Epithelial cell of proximal tubule (primary cell): ENCODE data around the gene STK38L. TPM values are rescaled to one million over a fixed set of nuclear protein-coding genes. Genes with fewer than 3 reads are reported as not detected.

Source experiments
- DNase-seq: peaks from one replicate; pipeline ENCODE4 v3.0.0-alpha.2; 2011; ENCODE audit warnings: low read depth
- H3K4me3 ChIP-seq: 2 replicates; pipeline ENCODE4 v1.5.1; 2011; ENCODE audit warnings: low read depth, mild to moderate bottlenecking, low read length
- total RNA-seq: library from RNA; depleted of rRNA; stranded (reverse); fragments of >200 nt; gene quantifications from 2 replicates; pipeline ENCODE4 v1.2.3, GENCODE V29; 2015
- TF ChIP-seq, protein P1 (sequence below): conservative IDR thresholded peaks from 2 replicates; pipeline ENCODE4 v1.5.1; 2012; ENCODE audit warnings: low read depth, mild to moderate bottlenecking, low read length

STK38L gene
- total RNA-seq, 1 donor from 2014 or later = 14.9 TPM

DNA sequence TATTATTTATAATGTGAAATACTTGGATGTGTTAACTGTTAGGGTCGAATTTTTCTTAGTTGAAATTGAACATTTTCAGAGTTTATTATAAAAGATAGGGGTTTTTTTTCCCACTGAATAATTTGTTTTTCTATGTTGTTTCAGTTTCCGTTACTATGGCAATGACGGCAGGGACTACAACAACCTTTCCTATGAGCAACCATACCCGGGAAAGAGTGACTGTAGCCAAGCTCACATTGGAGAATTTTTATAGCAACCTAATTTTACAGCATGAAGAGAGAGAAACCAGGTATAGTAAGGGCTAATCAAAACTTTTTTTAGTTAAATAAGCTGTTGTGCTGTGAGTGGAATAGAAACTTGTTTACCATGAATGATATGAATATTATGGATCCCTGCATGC is 53.5 kb downstream of the STK38L start:
- TF ChIP-seq, protein P1, sequence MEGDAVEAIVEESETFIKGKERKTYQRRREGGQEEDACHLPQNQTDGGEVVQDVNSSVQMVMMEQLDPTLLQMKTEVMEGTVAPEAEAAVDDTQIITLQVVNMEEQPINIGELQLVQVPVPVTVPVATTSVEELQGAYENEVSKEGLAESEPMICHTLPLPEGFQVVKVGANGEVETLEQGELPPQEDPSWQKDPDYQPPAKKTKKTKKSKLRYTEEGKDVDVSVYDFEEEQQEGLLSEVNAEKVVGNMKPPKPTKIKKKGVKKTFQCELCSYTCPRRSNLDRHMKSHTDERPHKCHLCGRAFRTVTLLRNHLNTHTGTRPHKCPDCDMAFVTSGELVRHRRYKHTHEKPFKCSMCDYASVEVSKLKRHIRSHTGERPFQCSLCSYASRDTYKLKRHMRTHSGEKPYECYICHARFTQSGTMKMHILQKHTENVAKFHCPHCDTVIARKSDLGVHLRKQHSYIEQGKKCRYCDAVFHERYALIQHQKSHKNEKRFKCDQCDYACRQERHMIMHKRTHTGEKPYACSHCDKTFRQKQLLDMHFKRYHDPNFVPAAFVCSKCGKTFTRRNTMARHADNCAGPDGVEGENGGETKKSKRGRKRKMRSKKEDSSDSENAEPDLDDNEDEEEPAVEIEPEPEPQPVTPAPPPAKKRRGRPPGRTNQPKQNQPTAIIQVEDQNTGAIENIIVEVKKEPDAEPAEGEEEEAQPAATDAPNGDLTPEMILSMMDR = no peak
- no peak overlapping the region for H3K4me3 ChIP-seq
- no peak for DNase-seq

DNA sequence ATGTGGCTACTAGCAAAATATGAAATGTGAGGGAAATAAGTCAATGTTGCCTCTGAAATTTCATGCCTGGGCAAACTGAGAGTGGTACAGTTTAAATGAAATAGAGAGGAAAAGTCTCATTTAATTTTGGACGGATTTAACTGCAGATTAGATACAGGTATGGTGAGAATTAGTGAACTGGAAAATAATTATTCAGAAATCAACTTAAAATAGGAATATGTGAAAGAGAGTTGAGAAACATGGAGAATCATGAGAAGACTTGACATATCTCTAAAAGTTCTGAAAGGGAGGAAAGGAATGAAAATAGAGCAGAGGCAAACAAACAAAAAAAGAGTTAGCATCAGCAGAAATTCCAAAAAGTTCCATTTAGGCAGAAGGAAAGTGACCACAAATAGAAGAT is 55.0 kb downstream of the STK38L start:
- H3K4me3 ChIP-seq = no peak overlapping the region
- TF ChIP-seq, protein P1 = no peak
- no peak for DNase-seq

DNA sequence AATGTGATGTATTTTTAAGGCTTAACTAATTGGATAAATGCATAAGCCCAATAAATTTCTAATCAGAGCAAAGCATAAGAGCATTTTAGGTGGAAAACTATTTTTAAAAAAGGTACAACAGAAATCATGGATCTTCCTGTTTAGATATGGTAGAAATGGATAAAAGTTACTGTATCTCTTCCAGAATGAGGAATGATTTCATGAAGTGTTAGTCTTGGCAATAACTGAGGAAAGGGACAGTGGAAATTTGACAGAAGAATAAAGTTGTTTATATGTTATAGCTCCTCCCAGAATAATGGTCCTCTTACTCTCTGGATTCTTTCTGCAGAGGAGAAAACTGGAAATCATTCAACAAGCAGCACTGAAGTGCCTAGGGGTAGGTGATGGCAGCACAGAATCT is 56.1 kb downstream of the STK38L start:
- no peak overlapping the region for H3K4me3 ChIP-seq
- TF ChIP-seq, protein P1 = no peak
- no peak for DNase-seq

DNA sequence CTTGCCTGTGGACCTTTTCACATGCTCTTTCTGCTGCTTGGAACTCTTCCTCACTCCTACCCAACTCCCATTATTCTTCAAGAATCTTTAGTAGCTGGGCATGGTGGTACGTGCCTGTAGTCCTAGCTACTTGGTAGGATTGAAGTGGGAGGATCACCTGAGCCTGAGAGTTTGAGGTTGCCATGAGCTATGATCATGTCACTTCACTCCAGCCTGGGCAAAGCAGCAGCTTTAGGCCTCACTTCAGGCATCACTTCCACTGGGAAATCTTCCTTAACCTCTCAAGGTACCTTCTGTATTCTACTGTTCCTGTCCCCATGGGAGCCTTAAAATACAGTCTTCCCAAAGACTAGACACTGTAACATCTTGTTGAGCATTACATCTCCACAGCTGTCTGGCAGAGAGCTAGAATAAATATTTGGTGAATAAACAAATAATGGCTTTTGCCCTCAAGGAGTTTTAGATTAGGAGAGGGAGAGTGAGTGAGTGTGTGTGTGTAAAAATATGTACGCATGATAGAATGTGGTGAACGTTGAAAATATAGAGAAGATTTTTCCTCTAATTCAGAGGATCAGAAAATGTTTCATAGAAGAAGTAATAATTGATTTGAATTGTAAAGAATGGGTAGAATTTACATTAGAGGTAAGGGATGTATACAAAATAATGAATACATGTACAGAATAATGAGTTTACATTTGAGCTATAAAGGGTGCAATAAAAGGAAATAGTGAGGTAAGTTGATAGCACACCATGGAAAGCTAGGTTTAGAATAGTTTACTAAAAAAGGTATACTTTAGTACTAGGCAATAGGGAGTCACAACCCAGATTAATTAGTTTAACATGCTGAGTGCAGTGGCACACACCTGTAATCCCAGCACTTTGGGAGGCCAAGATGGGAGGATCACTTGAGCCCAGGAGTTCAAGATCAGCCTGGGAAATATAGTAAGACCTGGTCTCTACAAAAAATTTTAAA is 59.3 kb downstream of the STK38L start:
- DNase-seq = no peak
- H3K4me3 ChIP-seq = no peak overlapping the region
- TF ChIP-seq, protein P1 = no peak

DNA sequence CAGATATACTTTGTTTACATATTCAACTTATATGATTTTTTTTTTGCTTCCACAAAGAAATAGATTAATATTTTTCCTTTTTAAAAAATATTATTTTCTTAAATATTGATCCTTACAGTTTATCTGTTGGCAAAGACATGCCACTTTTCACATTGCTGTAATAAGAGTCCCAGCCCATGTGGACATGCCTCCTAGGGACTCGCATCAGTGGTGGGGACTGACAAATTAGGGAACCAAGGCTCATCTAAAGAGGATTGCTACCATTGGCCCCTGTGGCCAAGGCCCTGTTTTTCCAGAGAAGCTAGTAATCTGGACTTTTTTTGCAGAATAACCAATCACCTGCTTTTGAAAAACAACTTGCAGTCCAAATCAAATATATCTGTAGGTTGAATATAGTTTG is 60.8 kb downstream of the STK38L start:
- TF ChIP-seq, protein P1 = no peak
- no peak for DNase-seq
- no peak overlapping the region for H3K4me3 ChIP-seq

DNA sequence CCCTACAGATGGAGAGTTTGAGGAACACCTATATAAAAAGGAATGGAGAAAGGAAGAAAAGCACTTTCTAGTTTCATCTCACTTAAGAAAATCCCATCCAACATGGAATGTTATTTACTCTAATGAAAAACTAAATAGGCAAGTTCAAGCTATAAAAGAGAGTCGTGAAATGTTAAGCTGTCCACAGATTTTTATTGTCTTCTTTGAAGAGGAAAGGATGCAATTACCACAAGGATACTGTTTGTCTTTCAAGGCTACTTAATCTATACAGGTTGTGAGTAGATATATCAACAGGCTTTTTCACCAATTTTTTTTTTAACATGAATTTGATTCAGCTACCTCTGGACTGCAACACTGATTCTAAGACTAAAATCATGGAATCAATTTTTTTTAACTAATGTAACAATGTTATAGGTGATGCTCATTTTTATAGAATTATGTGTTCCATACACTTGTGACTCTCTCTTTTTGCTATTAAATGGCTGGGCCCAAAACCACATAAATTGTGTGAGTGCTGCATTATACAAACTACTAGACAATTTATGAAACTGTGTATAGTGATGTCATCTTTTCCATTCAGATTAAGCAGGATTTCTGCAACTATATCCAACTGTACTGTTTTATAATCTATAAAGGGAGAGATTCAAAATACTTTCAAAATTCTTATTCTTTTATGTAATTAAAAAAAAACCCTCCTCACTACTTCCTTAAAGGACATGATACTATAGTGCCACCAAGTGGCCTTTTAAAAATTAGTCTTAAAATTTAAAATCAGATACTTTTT is 61.8 kb downstream of the STK38L start:
- TF ChIP-seq, protein P1 = no peak
- H3K4me3 ChIP-seq = no peak overlapping the region
- peak; percentile 9 for DNase-seq
